Measurements from ENCODE around the gene WDR5. TPM values are rescaled to one million over a fixed set of nuclear protein-coding genes. Genes with fewer than 3 reads are reported as not detected.

WDR5 gene
- polyA plus RNA-seq, 4 donors = 14.6 to 36.7 (median 23.2) TPM

DNA sequence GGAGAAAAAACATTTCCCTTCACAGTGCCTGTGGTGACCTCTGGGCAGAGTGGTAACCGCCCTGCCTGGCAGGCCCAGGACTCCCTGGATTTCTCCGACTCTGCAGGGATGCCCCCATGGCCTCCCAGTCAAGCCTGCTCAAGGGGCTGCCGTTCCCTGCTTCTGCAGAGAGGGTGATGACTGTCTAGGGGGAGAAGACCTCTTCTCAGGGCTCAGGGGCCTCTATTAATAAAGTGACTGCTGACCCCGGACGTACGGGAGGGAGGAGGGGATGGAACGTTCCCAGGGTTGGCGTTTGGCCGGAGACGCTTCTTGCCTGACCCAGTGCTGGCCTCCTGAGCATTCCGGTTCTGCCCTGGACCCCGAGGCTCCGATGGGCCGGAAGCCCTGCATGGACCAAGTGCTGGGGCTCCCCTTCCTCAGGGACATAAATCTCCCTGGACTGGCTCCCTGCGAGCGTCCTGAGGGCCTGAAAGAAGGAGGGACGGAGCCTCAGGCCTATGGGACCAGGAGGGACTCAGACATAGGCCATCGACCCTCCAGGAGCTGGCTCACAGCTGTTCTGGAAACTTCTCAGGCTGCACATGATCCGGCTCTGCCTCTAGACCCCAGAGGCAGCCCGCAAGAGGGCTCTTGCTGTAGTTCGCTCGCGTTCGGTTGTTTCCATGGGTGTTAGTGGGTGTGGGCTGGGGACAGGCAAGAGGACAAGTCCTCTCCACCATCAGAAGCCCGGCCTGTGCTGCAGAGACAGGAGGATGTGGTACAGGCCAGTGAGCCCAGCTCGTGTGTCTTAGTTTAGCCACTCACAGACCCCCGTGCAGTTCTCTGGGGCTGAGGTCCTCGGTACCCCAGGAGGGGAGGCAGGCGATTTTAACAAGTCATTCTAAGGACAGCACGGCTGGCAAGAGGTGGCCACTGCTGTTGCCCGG, 36.6 kb downstream of the WDR5 start:
- no peak for DNase-seq
- no peak for FAIRE-seq

DNA sequence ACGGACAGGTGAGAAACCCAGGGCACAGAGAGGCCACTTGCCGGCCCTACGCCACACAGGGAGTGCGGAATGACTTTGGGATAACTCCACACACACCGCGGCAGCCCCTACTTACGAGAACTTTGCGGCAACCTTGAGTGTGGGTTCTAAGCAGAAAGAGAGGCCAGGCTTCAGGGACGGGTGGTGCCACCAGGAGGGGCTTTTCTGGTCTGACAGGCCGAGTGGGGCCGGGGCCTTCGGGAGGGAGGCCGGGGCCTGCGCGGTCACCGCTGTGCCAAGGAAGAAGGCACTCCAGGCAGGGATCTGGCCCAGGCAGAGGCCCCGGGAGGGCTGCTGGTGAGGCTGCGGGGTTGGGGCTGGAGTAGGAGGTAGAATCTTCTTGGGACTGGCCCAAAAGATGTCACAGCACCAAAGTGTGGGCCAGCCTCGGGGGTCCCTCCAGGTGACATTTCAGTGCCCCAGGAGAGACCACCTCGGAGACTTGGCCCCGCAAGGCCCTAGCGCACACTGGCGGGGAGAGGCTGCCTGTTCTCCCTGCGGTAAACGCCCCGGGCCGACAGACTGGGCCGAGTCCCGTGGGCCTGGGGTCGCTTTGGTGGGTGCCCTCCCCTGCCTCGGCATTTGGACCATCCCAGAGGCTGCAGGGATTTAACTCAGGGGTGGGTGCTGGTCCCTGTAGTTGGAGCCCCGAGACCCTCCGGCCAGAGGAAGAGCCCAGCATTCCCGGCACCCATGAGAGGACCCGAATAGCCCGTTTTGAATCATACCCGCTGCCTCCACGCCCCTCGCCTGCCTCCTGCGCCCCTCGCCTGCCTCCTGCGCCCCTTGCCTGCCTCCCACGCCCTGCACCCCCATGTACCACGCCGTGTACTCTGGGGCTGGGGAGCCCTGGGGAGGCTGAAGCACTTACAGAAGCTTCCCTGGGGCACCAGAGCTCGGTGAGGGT, 37.5 kb downstream of the WDR5 start:
- Histone ChIP-seq H3K27me3 (ENCODE audit: control insufficient read depth in 3 of 3, insufficient read depth in 3 of 3, low read length in 3 of 3) (peaks cover 0 to 11% (median 0%) of the 10 kb centered on the region in 3 donors), H3K9me3 (ENCODE audit: control insufficient read depth in 2 of 2, insufficient read depth in 1 of 2, low read depth in 1 of 2, low read length in 1 of 2) (peaks cover 0 to 5% of the 10 kb centered on the region in 2 donors), H3K4me1 (ENCODE audit: control insufficient read depth in 3 of 3, insufficient read depth in 2 of 3, low read depth in 1 of 3, low read length in 2 of 3) (peaks cover 0 to 35% (median 2%) of the 10 kb centered on the region in 3 donors), H3K27ac (ENCODE audit: low read depth in 1 of 3, low read length in 2 of 3) (peak overlapping the region in 1 of 3 donors; percentile 19), H3K4me3 (ENCODE audit: low read depth in 1 of 3, low read length in 3 of 3) (no peak overlapping the region), H3K36me3 (ENCODE audit: control insufficient read depth in 3 of 3, insufficient read depth in 2 of 3, low read depth in 1 of 3, low read length in 3 of 3) (no peaks in the 10 kb centered on the region)
- 88 to 91% (median 89%) methylated on average over 43 to 46 of the region's 46 CpGs for WGBS, 3 donors
- DNase-seq (no peak), FAIRE-seq (no peak)

More for the DNA sequence above, 36.6 kb downstream of the WDR5 start:
- Histone ChIP-seq H3K36me3 (ENCODE audit: control insufficient read depth in 3 of 3, insufficient read depth in 2 of 3, low read depth in 1 of 3, low read length in 3 of 3) (no peaks in the 10 kb centered on the region), H3K27me3 (ENCODE audit: control insufficient read depth in 3 of 3, insufficient read depth in 3 of 3, low read length in 3 of 3) (peaks cover 0 to 8% (median 0%) of the 10 kb centered on the region in 3 donors), H3K27ac (ENCODE audit: low read depth in 1 of 3, low read length in 2 of 3) (peak overlapping the region in 2 of 3 donors; percentile 17 to 19), H3K9me3 (ENCODE audit: control insufficient read depth in 2 of 2, insufficient read depth in 1 of 2, low read depth in 1 of 2, low read length in 1 of 2) (peaks cover 0 to 10% of the 10 kb centered on the region in 2 donors), H3K4me1 (ENCODE audit: control insufficient read depth in 3 of 3, insufficient read depth in 2 of 3, low read depth in 1 of 3, low read length in 2 of 3) (peaks cover 0 to 35% (median 2%) of the 10 kb centered on the region in 3 donors), H3K4me3 (ENCODE audit: low read depth in 1 of 3, low read length in 3 of 3) (no peak overlapping the region)
- 76 to 90% (median 86%) methylated on average over 30 to 31 of the region's 31 CpGs for WGBS, 3 donors

DNA sequence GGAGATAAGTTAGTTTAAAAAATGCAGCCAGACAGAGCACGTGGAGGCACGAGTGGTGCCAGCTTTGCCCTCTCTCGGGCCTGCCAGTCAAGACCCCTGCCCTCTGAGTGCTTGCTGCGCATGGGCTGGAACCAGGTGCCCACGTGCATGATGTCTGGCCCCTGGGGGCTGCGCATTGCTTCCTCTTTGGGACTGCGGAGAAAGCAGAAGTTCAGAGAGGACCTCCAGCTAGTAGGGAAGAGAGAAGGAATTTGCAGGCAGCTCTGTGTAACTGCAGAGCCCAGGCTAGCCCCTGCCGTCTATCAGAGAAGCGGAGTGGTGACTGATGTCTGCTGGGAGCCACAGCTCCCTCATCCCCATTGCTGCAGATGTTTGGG, 38.2 kb downstream of the WDR5 start:
- Histone ChIP-seq H3K4me1 (ENCODE audit: control insufficient read depth in 3 of 3, insufficient read depth in 2 of 3, low read depth in 1 of 3, low read length in 2 of 3) (peaks cover 0 to 30% (median 2%) of the 10 kb centered on the region in 3 donors), H3K27me3 (ENCODE audit: control insufficient read depth in 3 of 3, insufficient read depth in 3 of 3, low read length in 3 of 3) (peaks cover 0 to 12% (median 0%) of the 10 kb centered on the region in 3 donors), H3K36me3 (ENCODE audit: control insufficient read depth in 3 of 3, insufficient read depth in 2 of 3, low read depth in 1 of 3, low read length in 3 of 3) (no peaks in the 10 kb centered on the region), H3K9me3 (ENCODE audit: control insufficient read depth in 2 of 2, insufficient read depth in 1 of 2, low read depth in 1 of 2, low read length in 1 of 2) (no peaks in the 10 kb centered on the region), H3K27ac (ENCODE audit: low read depth in 1 of 3, low read length in 2 of 3) (no peak overlapping the region), H3K4me3 (ENCODE audit: low read depth in 1 of 3, low read length in 3 of 3) (no peak overlapping the region)
- FAIRE-seq (no peak), DNase-seq (no peak)
- WGBS, 3 donors = 66 to 73% (median 70%) methylated on average over 9 of the region's 9 CpGs

DNA sequence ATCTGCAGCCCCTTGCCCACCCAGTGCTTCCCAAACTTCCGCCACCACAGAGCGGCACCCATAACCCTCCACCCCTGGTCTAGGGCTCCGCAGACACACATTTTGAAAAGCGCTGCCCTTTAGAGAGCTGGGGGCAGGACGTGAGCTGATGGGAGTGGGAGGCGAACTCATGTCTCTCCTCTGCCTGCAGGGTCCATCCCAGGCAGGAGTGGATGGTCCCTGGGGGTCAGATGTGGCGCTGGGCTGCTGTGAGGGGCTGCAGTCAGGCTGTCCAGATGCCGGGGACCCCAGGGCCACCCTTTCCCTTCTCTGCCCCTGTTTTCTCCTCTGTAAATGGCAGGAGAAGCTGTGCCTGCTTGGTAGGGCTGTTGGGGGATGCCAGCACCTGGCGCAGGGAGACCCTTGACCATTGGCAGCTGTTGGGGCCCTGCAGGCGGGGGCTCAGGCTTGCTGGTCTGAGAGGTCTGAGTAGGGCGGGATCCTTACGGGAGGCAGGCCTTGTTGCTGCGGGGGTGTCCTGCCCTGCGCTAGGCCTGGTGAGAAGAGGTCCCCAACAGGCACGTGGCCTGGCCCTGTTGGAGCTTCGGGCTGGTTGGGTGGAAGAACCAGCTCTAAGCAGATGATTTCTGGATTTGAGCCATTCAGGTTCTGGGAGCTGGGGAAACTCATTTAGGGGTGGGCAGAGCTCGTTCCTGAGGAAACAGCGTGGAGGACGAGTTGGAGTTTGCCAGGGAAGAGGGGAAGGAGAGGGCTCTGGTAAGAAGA, 38.8 kb downstream of the WDR5 start:
- 63 to 79% (median 72%) methylated on average over 18 to 19 of the region's 19 CpGs for WGBS, 3 donors
- FAIRE-seq = no peak
- no peaks in the 10 kb centered on the region for H3K9me3 ChIP-seq (ENCODE audit: control insufficient read depth in 2 of 2, insufficient read depth in 1 of 2, low read depth in 1 of 2, low read length in 1 of 2)
- H3K27me3 ChIP-seq (ENCODE audit: control insufficient read depth in 3 of 3, insufficient read depth in 3 of 3, low read length in 3 of 3) = peaks cover 0 to 14% (median 0%) of the 10 kb centered on the region in 3 donors
- no peaks in the 10 kb centered on the region for H3K36me3 ChIP-seq (ENCODE audit: control insufficient read depth in 3 of 3, insufficient read depth in 2 of 3, low read depth in 1 of 3, low read length in 3 of 3)
- H3K4me3 ChIP-seq (ENCODE audit: low read depth in 1 of 3, low read length in 3 of 3) = no peak overlapping the region
- no peak overlapping the region for H3K27ac ChIP-seq (ENCODE audit: low read depth in 1 of 3, low read length in 2 of 3)
- DNase-seq = no peak
- peaks cover 0 to 30% (median 2%) of the 10 kb centered on the region in 3 donors for H3K4me1 ChIP-seq (ENCODE audit: control insufficient read depth in 3 of 3, insufficient read depth in 2 of 3, low read depth in 1 of 3, low read length in 2 of 3)

DNA sequence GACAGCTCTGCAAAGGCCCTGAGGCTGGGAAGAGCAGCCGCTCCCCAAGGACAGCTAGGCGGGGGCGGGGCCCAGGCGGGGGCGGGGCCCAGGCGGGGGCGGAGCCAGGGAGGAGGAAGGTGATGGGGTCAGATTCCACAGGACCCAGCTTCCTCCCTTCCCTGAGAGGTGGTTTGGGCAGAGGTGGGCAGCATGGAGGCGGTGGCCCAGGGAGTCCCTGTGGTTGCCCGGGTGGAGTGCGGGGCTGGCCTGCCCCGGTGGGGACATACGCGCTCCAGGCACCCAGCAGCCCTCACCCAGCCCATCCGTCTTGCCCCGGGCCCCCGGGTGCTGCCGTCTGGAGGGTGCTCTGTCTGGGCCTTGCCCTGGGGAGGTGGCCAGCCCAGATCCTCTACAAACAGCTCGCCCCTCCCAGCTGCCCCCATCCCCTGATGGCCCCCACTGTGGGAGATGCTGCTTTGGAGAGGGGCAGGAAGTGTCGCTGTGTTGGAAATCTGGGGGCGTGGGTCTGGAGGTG, 39.5 kb downstream of the WDR5 start:
- Histone ChIP-seq H3K4me3 (ENCODE audit: low read depth in 1 of 3, low read length in 3 of 3) (no peak overlapping the region), H3K4me1 (ENCODE audit: control insufficient read depth in 3 of 3, insufficient read depth in 2 of 3, low read depth in 1 of 3, low read length in 2 of 3) (peaks cover 0 to 30% (median 2%) of the 10 kb centered on the region in 3 donors), H3K27me3 (ENCODE audit: control insufficient read depth in 3 of 3, insufficient read depth in 3 of 3, low read length in 3 of 3) (peaks cover 0 to 14% (median 0%) of the 10 kb centered on the region in 3 donors), H3K27ac (ENCODE audit: low read depth in 1 of 3, low read length in 2 of 3) (no peak overlapping the region), H3K36me3 (ENCODE audit: control insufficient read depth in 3 of 3, insufficient read depth in 2 of 3, low read depth in 1 of 3, low read length in 3 of 3) (no peaks in the 10 kb centered on the region), H3K9me3 (ENCODE audit: control insufficient read depth in 2 of 2, insufficient read depth in 1 of 2, low read depth in 1 of 2, low read length in 1 of 2) (no peaks in the 10 kb centered on the region)
- WGBS, 3 donors = 30 to 66% (median 59%) methylated on average over 2 to 19 of the region's 20 CpGs
- no peak for FAIRE-seq
- peak in 1 of 2 donors; percentile 65 for DNase-seq

DNA sequence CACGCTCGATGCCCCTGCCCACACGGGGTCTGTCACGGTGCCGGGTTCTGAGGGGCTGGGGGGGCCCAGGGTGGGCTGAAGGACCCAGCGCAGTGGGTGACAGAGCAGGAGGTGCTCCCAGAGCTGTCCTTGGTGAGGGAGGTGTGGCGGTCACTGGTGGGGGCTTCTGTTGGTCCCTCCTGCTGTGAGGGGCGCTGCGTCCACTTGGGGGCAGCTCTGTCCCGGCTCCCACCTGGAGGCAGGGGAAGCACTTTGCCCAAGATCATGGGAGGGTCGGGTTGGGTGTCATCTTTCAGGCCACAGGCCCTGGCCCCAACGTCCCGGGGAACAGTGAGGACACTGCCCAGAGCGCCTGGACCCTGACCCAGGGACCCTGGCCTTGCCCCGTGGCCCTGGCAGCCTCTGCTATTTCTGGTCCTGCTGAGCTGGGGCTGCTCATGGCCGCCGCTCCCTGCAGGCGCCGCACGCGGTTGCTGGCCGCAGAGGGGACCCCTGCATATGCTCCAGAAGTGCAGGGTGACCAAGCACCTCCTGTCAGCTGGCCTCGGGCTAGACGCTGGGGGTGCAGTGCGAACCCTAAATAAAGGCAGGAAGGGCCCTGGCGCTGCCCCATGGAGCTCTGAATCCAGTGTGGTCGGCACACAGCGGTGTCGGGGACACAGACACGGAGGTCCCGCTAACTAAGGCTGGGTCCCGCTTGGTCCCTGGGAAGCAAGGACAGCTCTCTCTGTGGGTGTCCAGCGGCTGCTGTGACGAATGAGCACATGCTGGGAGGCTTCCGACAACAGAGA, 40.1 kb downstream of the WDR5 start:
- H3K36me3 ChIP-seq (ENCODE audit: control insufficient read depth in 3 of 3, insufficient read depth in 2 of 3, low read depth in 1 of 3, low read length in 3 of 3) = no peaks in the 10 kb centered on the region
- no peak overlapping the region for H3K4me3 ChIP-seq (ENCODE audit: low read depth in 1 of 3, low read length in 3 of 3)
- DNase-seq (no peak), FAIRE-seq (no peak)
- no peak overlapping the region for H3K27ac ChIP-seq (ENCODE audit: low read depth in 1 of 3, low read length in 2 of 3)
- peaks cover 0 to 30% (median 2%) of the 10 kb centered on the region in 3 donors for H3K4me1 ChIP-seq (ENCODE audit: control insufficient read depth in 3 of 3, insufficient read depth in 2 of 3, low read depth in 1 of 3, low read length in 2 of 3)
- WGBS, 3 donors = 45 to 65% (median 47%) methylated on average over 30 to 35 of the region's 35 CpGs
- no peaks in the 10 kb centered on the region for H3K9me3 ChIP-seq (ENCODE audit: control insufficient read depth in 2 of 2, insufficient read depth in 1 of 2, low read depth in 1 of 2, low read length in 1 of 2)
- peaks cover 0 to 14% (median 0%) of the 10 kb centered on the region in 3 donors for H3K27me3 ChIP-seq (ENCODE audit: control insufficient read depth in 3 of 3, insufficient read depth in 3 of 3, low read length in 3 of 3)

DNA sequence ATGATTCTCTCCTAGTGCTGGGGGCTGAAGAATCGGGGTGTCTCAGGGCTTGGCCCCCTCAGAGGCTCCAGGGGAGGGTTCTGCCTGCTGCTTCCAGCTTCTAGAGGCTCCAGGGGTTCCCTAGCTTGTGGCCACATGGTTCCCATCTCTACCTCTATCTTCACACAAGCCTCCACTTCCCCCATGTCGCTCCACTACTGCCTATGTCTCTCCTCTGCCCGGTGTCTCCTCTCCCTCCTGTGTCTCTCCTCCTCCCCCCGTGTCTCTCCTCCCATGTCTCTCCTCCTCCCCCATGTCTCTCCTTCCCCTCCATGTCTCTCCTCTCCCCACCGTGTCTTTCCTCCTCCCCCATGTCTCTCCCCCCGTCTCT, 40.7 kb downstream of the WDR5 start:
- Histone ChIP-seq H3K27me3 (ENCODE audit: control insufficient read depth in 3 of 3, insufficient read depth in 3 of 3, low read length in 3 of 3) (peaks cover 0 to 14% (median 0%) of the 10 kb centered on the region in 3 donors), H3K9me3 (ENCODE audit: control insufficient read depth in 2 of 2, insufficient read depth in 1 of 2, low read depth in 1 of 2, low read length in 1 of 2) (no peaks in the 10 kb centered on the region), H3K4me1 (ENCODE audit: control insufficient read depth in 3 of 3, insufficient read depth in 2 of 3, low read depth in 1 of 3, low read length in 2 of 3) (peaks cover 0 to 28% (median 2%) of the 10 kb centered on the region in 3 donors), H3K27ac (ENCODE audit: low read depth in 1 of 3, low read length in 2 of 3) (no peak overlapping the region), H3K4me3 (ENCODE audit: low read depth in 1 of 3, low read length in 3 of 3) (no peak overlapping the region), H3K36me3 (ENCODE audit: control insufficient read depth in 3 of 3, insufficient read depth in 2 of 3, low read depth in 1 of 3, low read length in 3 of 3) (no peaks in the 10 kb centered on the region)
- WGBS, 3 donors = 35 to 71% (median 48%) methylated on average over 6 of the region's 6 CpGs
- DNase-seq (no peak), FAIRE-seq (no peak)
